Liver (tissue), 9 donors: ENCODE measurements around the gene PROCA1. TPM values are rescaled to one million over a fixed set of nuclear protein-coding genes. Genes with fewer than 3 reads are reported as not detected.

Experiments used
- DNase-seq: peaks from one replicate; pipeline ENCODE4 v3.0.0-alpha.2; 2017; ENCODE audit warnings: low spot score
- H3K27ac ChIP-seq, 2 donors: one replicate each; pipeline ENCODE4 v1.7.0; 2013; ENCODE audit warnings: inconsistent platforms in 2 of 2, low read length in 2 of 2, control low read depth in 1 of 2, low read depth in 1 of 2, mild to moderate bottlenecking in 1 of 2
- H3K27me3 ChIP-seq, 4 donors: one replicate each; pipeline versions ENCODE4 v1.6.1 to v1.7.0; 2013; ENCODE audit warnings: low read length in 3 of 4, inconsistent platforms in 1 of 4, mild to moderate bottlenecking in 1 of 4, moderate library complexity in 1 of 4; ENCODE audit not compliant: control insufficient read depth in 4 of 4, insufficient read depth in 4 of 4
- H3K36me3 ChIP-seq, 4 donors: one replicate each; pipeline versions ENCODE4 v1.6.1 to v1.7.0; 2013; ENCODE audit warnings: low read length in 3 of 4, mild to moderate bottlenecking in 3 of 4, low read depth in 1 of 4, moderate library complexity in 1 of 4; ENCODE audit not compliant: control insufficient read depth in 4 of 4, insufficient read depth in 3 of 4
- H3K4me1 ChIP-seq, 4 donors: one replicate each; pipeline versions ENCODE4 v1.6.1 to v1.7.0; 2013; ENCODE audit warnings: low read length in 3 of 4, mild to moderate bottlenecking in 3 of 4, moderate library complexity in 1 of 4; ENCODE audit not compliant: control insufficient read depth in 4 of 4, insufficient read depth in 4 of 4
- H3K4me3 ChIP-seq, 3 donors: one replicate each; pipeline versions ENCODE4 v1.6.1 to v1.7.0; 2013; ENCODE audit warnings: low read length in 3 of 3, control low read depth in 1 of 3, low read depth in 1 of 3, mild to moderate bottlenecking in 1 of 3
- H3K9ac ChIP-seq, 2 donors: one replicate each; pipeline ENCODE4 v1.7.0; 2013; ENCODE audit warnings: low read length in 2 of 2, mild to moderate bottlenecking in 2 of 2, moderate library complexity in 2 of 2, control low read depth in 1 of 2, low read depth in 1 of 2
- H3K9me3 ChIP-seq, 4 donors: one replicate each; pipeline versions ENCODE4 v1.6.1 to v1.7.0; 2013; ENCODE audit warnings: low read length in 3 of 4; ENCODE audit not compliant: control insufficient read depth in 4 of 4
- ATF3 ChIP-seq: IDR thresholded peaks from 2 replicates; pipeline ENCODE4 v1.6.1; 2016; ENCODE audit warnings: antibody characterized with exemption
- CTCF ChIP-seq: fragments of 150-350 bp; IDR thresholded peaks from 2 replicates; pipeline ENCODE4 v1.5.1; 2017; ENCODE audit warnings: improper control_type of control experiment, low read depth, low read length; ENCODE audit not compliant: missing input control
- EGR1 ChIP-seq, 2 donors: IDR thresholded peaks; 2 replicates each; pipeline ENCODE4 v1.6.1; 2016 to 2018; ENCODE audit warnings: antibody characterized with exemption in 2 of 2, low read depth in 2 of 2
- FOXA1 ChIP-seq: IDR thresholded peaks from 2 replicates; pipeline ENCODE4 v1.6.1; 2016; ENCODE audit warnings: antibody characterized with exemption
- FOXA2 ChIP-seq: IDR thresholded peaks from 2 replicates; pipeline ENCODE4 v1.6.1; 2016; ENCODE audit warnings: antibody characterized with exemption
- GABPA ChIP-seq, 2 donors: IDR thresholded peaks in 1 of 2; conservative IDR thresholded peaks in 1 of 2; 2 replicates each; pipeline ENCODE4 v1.6.1; 2016; ENCODE audit warnings: antibody characterized with exemption in 2 of 2, mild to moderate bottlenecking in 1 of 2, moderate library complexity in 1 of 2
- HNF4A ChIP-seq, 2 donors: conservative IDR thresholded peaks; 2 replicates each; pipeline ENCODE4 v1.6.1; 2016; ENCODE audit warnings: antibody characterized with exemption in 2 of 2, mild to moderate bottlenecking in 2 of 2
- HNF4G ChIP-seq: IDR thresholded peaks from 2 replicates; pipeline ENCODE4 v1.6.1; 2016; ENCODE audit warnings: antibody characterized with exemption
- JUND ChIP-seq, 2 donors: IDR thresholded peaks; 2 replicates each; pipeline ENCODE4 v1.6.1; 2016; ENCODE audit warnings: antibody characterized with exemption in 2 of 2
- NR2F2 ChIP-seq: IDR thresholded peaks from 2 replicates; pipeline ENCODE4 v1.6.1; 2016; ENCODE audit warnings: antibody characterized with exemption
- RAD21 ChIP-seq, 2 donors: IDR thresholded peaks; 2 replicates each; pipeline ENCODE4 v1.6.1; 2016; ENCODE audit warnings: antibody characterized with exemption in 2 of 2, mild to moderate bottlenecking in 2 of 2
- RXRA ChIP-seq, 2 donors: IDR thresholded peaks; 2 replicates each; pipeline ENCODE4 v1.6.1; 2017 to 2018; ENCODE audit warnings: antibody characterized with exemption in 2 of 2, mild to moderate bottlenecking in 1 of 2
- SP1 ChIP-seq: IDR thresholded peaks from 2 replicates; pipeline ENCODE4 v1.6.1; 2018; ENCODE audit warnings: antibody characterized with exemption, mild to moderate bottlenecking
- TAF1 ChIP-seq: conservative IDR thresholded peaks from 2 replicates; pipeline ENCODE4 v1.6.1; 2016; ENCODE audit warnings: antibody characterized with exemption, mild to moderate bottlenecking
- YY1 ChIP-seq: IDR thresholded peaks from 2 replicates; pipeline ENCODE4 v1.6.1; 2016; ENCODE audit warnings: antibody characterized with exemption, mild to moderate bottlenecking
- ZBTB33 ChIP-seq: IDR thresholded peaks from 2 replicates; pipeline ENCODE4 v1.6.1; 2016; ENCODE audit warnings: antibody characterized with exemption
- WGBS: extraction: QIAGEN DNeasy Blood & Tissue Kit; methylation state at CpG from one replicate; pipeline ENCODE4 v1.1.7; 2013; 5-methylcytosine and 5-hydroxymethylcytosine counted together
- polyA plus RNA-seq, 2 donors: library from polyadenylated mRNA; stranded (reverse) in 1 of 2; unstranded in 1 of 2; fragments of 200-250 nt in 1 of 2; fragments of >200 nt in 1 of 2; fragmentation: Nextera tagmentation in 1 of 2; extraction: Ambion mirVana in 1 of 2; gene quantifications; one replicate each; pipeline versions ENCODE4 v1.2.1 to v1.2.3, GENCODE V29; 2013 to 2015
- total RNA-seq, 2 donors: library from RNA; depleted of rRNA; stranded (reverse); fragments of >200 nt; gene quantifications; one replicate each; pipeline ENCODE4 v1.2.3, GENCODE V29; 2014
- TF ChIP-seq, protein P1 (sequence below): IDR thresholded peaks from 2 replicates; pipeline ENCODE4 v1.6.1; 2016; ENCODE audit warnings: antibody characterized with exemption
- TF ChIP-seq, protein P2 (sequence below): IDR thresholded peaks from 2 replicates; pipeline ENCODE4 v1.6.1; 2016; ENCODE audit warnings: antibody characterized with exemption, mild to moderate bottlenecking
- donor health status: healthy.
- donor health status: healthy.
- donor health status: healthy.
- donor health status: healthy.
- donor health status: healthy.

The PROCA1 gene
- total and polyA plus RNA-seq, 4 donors: 0.16 to 0.65 (median 0.35) TPM

DNA sequence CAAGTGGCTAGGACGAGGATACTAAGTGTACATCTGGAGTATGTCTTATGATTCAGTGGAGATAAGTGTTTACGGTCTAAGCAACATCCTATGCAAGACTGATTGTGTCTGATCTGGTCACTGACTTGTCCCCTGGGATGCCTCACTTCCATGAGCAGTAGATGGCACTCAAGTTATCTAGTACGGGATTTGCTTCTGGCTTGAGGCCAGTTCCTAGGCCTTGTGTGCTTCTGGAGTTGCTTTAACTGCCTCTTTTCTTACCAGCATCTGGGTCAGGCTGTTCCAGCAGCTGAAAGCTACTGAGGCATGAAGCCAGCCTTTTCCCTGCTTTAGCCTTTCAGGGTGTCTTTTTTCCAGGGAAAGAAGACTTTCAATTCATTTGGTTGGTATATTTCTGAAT, 26.7 kb downstream of the PROCA1 start:
- TF ChIP-seq FOXA1 (no peak), FOXA2 (no peak), RAD21 (IDR thresholded peaks at IDR 0.05) (peak; percentile 73 to 81)
- H3K9me3 ChIP-seq: no peaks in the 10 kb centered on the region
- no peak overlapping the region for H3K4me3 ChIP-seq
- 59% methylated on average over 3 of the region's 3 CpGs for WGBS
- no peaks in the 10 kb centered on the region for H3K4me1 ChIP-seq
- no peak overlapping the region for H3K9ac ChIP-seq
- peaks cover 38 to 93% (median 83%) of the 10 kb centered on the region in 4 donors for H3K36me3 ChIP-seq
- no peak overlapping the region for H3K27ac ChIP-seq
- no peak for DNase-seq
- no peaks in the 10 kb centered on the region for H3K27me3 ChIP-seq

DNA sequence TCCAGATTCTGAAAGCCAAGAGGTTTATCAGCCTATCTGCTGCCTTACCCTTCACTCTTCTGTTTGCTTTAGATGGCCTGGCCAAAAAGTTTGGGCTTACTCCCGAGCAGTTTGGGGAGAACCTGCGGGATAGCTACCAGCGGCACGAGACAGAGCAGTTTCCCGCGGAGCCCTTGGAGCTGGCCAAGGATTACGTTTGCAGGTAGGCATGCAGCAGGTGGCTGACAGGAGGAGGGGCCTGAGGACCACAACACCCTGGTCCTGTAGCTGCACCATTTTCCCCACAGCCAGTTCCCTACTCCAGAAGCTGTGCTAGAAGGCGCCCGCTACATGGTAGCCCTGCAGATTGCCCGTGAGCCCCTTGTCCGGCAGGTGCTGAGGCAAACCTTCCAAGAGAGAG, 29.0 kb downstream of the PROCA1 start:
- no peak overlapping the region for H3K9ac ChIP-seq
- WGBS: 90% methylated on average over 11 of the region's 11 CpGs
- no peak for TF ChIP-seq GABPA (IDR thresholded peaks at IDR 0.05 in 1 of 2, conservative IDR thresholded peaks at IDR 0.05 in 1 of 2)
- TF ChIP-seq YY1: no peak
- no peak for TF ChIP-seq NR2F2
- TF ChIP-seq RXRA (IDR thresholded peaks at IDR 0.05): no peak
- TF ChIP-seq ZBTB33: no peak
- TF ChIP-seq EGR1 (IDR thresholded peaks at IDR 0.05; ENCODE audit: low read depth in 2 of 2): no peak
- TF ChIP-seq ATF3: no peak
- no peak for TF ChIP-seq HNF4G
- no peak for TF ChIP-seq RAD21 (IDR thresholded peaks at IDR 0.05)
- TF ChIP-seq TAF1: no peak
- no peak for TF ChIP-seq JUND (IDR thresholded peaks at IDR 0.05)
- no peak for TF ChIP-seq CTCF
- TF ChIP-seq, protein P1, sequence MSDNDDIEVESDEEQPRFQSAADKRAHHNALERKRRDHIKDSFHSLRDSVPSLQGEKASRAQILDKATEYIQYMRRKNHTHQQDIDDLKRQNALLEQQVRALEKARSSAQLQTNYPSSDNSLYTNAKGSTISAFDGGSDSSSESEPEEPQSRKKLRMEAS: no peak
- no peak for TF ChIP-seq SP1
- no peak for TF ChIP-seq FOXA2
- TF ChIP-seq, protein P2, sequence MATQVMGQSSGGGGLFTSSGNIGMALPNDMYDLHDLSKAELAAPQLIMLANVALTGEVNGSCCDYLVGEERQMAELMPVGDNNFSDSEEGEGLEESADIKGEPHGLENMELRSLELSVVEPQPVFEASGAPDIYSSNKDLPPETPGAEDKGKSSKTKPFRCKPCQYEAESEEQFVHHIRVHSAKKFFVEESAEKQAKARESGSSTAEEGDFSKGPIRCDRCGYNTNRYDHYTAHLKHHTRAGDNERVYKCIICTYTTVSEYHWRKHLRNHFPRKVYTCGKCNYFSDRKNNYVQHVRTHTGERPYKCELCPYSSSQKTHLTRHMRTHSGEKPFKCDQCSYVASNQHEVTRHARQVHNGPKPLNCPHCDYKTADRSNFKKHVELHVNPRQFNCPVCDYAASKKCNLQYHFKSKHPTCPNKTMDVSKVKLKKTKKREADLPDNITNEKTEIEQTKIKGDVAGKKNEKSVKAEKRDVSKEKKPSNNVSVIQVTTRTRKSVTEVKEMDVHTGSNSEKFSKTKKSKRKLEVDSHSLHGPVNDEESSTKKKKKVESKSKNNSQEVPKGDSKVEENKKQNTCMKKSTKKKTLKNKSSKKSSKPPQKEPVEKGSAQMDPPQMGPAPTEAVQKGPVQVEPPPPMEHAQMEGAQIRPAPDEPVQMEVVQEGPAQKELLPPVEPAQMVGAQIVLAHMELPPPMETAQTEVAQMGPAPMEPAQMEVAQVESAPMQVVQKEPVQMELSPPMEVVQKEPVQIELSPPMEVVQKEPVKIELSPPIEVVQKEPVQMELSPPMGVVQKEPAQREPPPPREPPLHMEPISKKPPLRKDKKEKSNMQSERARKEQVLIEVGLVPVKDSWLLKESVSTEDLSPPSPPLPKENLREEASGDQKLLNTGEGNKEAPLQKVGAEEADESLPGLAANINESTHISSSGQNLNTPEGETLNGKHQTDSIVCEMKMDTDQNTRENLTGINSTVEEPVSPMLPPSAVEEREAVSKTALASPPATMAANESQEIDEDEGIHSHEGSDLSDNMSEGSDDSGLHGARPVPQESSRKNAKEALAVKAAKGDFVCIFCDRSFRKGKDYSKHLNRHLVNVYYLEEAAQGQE: no peak
- no peak for TF ChIP-seq FOXA1
- no peak for TF ChIP-seq HNF4A (conservative IDR thresholded peaks at IDR 0.05)
- peaks cover 40 to 89% (median 77%) of the 10 kb centered on the region in 4 donors for H3K36me3 ChIP-seq
- no peak overlapping the region for H3K27ac ChIP-seq
- H3K9me3 ChIP-seq: no peaks in the 10 kb centered on the region
- DNase-seq: no peak
- H3K4me3 ChIP-seq: no peak overlapping the region
- H3K4me1 ChIP-seq: no peaks in the 10 kb centered on the region
- no peaks in the 10 kb centered on the region for H3K27me3 ChIP-seq
